Heart left ventricle (tissue), 16 donors: ENCODE measurements around the gene MSS51. TPM values are rescaled to one million over a fixed set of nuclear protein-coding genes. Genes with fewer than 3 reads are reported as not detected.

Experiments
- ATAC-seq, 4 donors: fragments of 200-7000 bp; cut with Tn5 transposase; one replicate each; pipeline ENCODE4 v1.9.1; 2020 to 2022; ENCODE audit warnings: moderate library complexity in 4 of 4, mild to moderate bottlenecking in 3 of 4, moderate number of reproducible peaks in 1 of 4
- DNase-seq, 5 donors: peaks; one replicate each; pipeline ENCODE4 v3.0.0-alpha.2; 2020
- H3K27ac ChIP-seq, 12 donors: fragments of 200-600 bp; sonication (generic) in 4 of 12; one replicate each; pipeline versions ENCODE4 v1.5.0 to v1.8.0; 2016 to 2022; ENCODE audit warnings: mild to moderate bottlenecking in 2 of 12
- H3K27me3 ChIP-seq, 9 donors: fragments of 200-600 bp; sonication (generic) in 2 of 9; one replicate each; pipeline versions ENCODE4 v1.5.1 to v1.8.0; 2016 to 2022; ENCODE audit warnings: mild to moderate bottlenecking in 3 of 9
- H3K36me3 ChIP-seq, 9 donors: fragments of 200-600 bp; sonication (generic) in 2 of 9; one replicate each; pipeline versions ENCODE4 v1.5.0 to v1.8.0; 2018 to 2022; ENCODE audit warnings: mild to moderate bottlenecking in 2 of 9
- H3K4me1 ChIP-seq, 12 donors: fragments of 200-600 bp; sonication (generic) in 4 of 12; one replicate each; pipeline versions ENCODE4 v1.5.0 to v1.8.0; 2016 to 2022; ENCODE audit warnings: mild to moderate bottlenecking in 3 of 12
- H3K4me3 ChIP-seq, 12 donors: fragments of 200-600 bp; sonication (generic) in 4 of 12; one replicate each; pipeline versions ENCODE4 v1.5.0 to v1.8.0; 2017 to 2022; ENCODE audit warnings: mild to moderate bottlenecking in 9 of 12, moderate library complexity in 4 of 12
- H3K9me3 ChIP-seq, 12 donors: fragments of 200-600 bp; sonication (generic) in 4 of 12; one replicate each; pipeline versions ENCODE4 v1.5.0 to v1.8.0; 2016 to 2022; ENCODE audit warnings: mild to moderate bottlenecking in 1 of 12
- CTCF ChIP-seq, 12 donors: fragments of 200-600 bp; sonication (generic) in 4 of 12; IDR thresholded peaks; one replicate each; pipeline versions ENCODE4 v1.5.0 to v1.8.0; 2018 to 2022; ENCODE audit warnings: antibody characterized with exemption in 12 of 12, mild to moderate bottlenecking in 5 of 12
- POLR2A ChIP-seq, 2 donors: fragments of 450-650 bp; IDR thresholded peaks; one replicate each; pipeline ENCODE4 v1.6.1; 2017; ENCODE audit warnings: antibody characterized with exemption in 2 of 2, mild to moderate bottlenecking in 2 of 2, moderate library complexity in 2 of 2
- WGBS, 4 donors: extraction: QIAGEN DNeasy Blood & Tissue Kit in 2 of 4; methylation state at CpG; one replicate each; pipeline versions ENCODE4 v1.1.5 to v1.1.7; 2013 to 2018; 5-methylcytosine and 5-hydroxymethylcytosine counted together
- intact Hi-C, 10 donors: fragments of 100-400 bp; cut with DNase I; formaldehyde crosslinking; loops; one replicate each; pipeline versions ENCODE4 v1.11.1 to v1.14.2; 2022
- polyA plus RNA-seq, 2 donors: library from polyadenylated mRNA; stranded (reverse); fragments of 200-250 nt; gene quantifications; one replicate each; pipeline ENCODE4 v1.2.3, GENCODE V29; 2013
- total RNA-seq, 9 donors: library from RNA; depleted of rRNA in 2 of 9; stranded (reverse); fragments of >200 nt in 2 of 9; fragmentation: NEBNext Ultra II Directional in 3 of 9; extraction: Animal tissue kit (Norgen Biotek cat#: 25700) in 3 of 9; gene quantifications; one replicate each; pipeline versions ENCODE4 v1.1.0 to v1.2.4, GENCODE V29; 2016 to 2023
- donor health status: ischemic (EF 13 %, LVEDD 7.1; RV severe dilation, severe dysfunction).
- donor health status: healthy with polysubstance abuse.
- donor health status: DM: no; HTN: yes; CAD: no.
- donor health status: DM: no; HTN: no; CAD: no.
- donor health status: ischemic (EF 25% LVEDD 6.9; RV normal size, moderate dysfunction).
- donor health status: ischemic (EF 25% LVEDD 5.7; RV mildly dilated, moderate dysfunction).
- donor health status: healthy.
- donor health status: DM: yes; HTN: yes; CAD: no.
- donor health status: ischemic (EF 35%, LVEDD 5.7; RV mildly dilated, moderate dysfunction).
- donor health status: nonischemic (EF 11% LVEDD 7.7; RV severe dilation, severe dysfunction).
- donor health status: DM: yes; HTN: yes; CAD: no.
- donor health status: PGD.
- donor health status: ischemic (EF 29% LVEDD 5.4; RV normal size, mild dysfunction).
- donor health status: nonischemic (EF 23%, LVEDD 6.1; RV moderate dilation, normal function).

The MSS51 gene
- total and polyA plus RNA-seq, 11 donors: 0.50 to 12.9 (median 5.4) TPM

- ATAC-seq (no peak), DNase-seq (no peak)
- Histone ChIP-seq H3K36me3 (peaks cover 0 to 5% (median 0%) of the 10 kb centered on the region in 9 donors), H3K4me3 (no peak overlapping the region), H3K27me3 (no peaks in the 10 kb centered on the region), H3K27ac (no peak overlapping the region), H3K4me1 (peaks cover 0 to 25% (median 14%) of the 10 kb centered on the region in 12 donors), H3K9me3 (no peaks in the 10 kb centered on the region)
- WGBS, 4 donors: 89 to 97% (median 95%) methylated on average over 3 of the region's 3 CpGs
- TF ChIP-seq CTCF (IDR thresholded peaks at IDR 0.05) (no peak), POLR2A (IDR thresholded peaks at IDR 0.05) (no peak)
- intact Hi-C loops: loop anchor here in 2 of 10 donors (5.0 to 10.0 kb wide), 2 partner anchors 78 to 81 kb away; partner anchors contain the start of gene PPP3CB (in 2 of the 2)
Observed at GRCh38 chr10:73416571-73416970, 16.8 kb downstream of the MSS51 start.

- Histone ChIP-seq H3K27ac (peak overlapping the region in 10 of 12 donors; percentile 92 to 98 (median 96)), H3K9me3 (no peaks in the 10 kb centered on the region), H3K27me3 (no peaks in the 10 kb centered on the region), H3K36me3 (peaks cover 0 to 3% (median 0%) of the 10 kb centered on the region in 9 donors), H3K4me3 (peak overlapping the region; percentile 67 to 99 (median 89)), H3K4me1 (peaks cover 0 to 33% (median 17%) of the 10 kb centered on the region in 12 donors)
- intact Hi-C loops: loop anchor here in 2 of 10 donors (5.0 to 10.0 kb wide), 3 partner anchors 80 to 162 kb away; partner anchors contain the start of genes PPP3CB (in 2 of the 2) and MRPS16 (in 1 of the 2)
- 7 to 9% (median 8%) methylated on average over 15 to 17 of the region's 17 CpGs for WGBS, 4 donors
- TF ChIP-seq POLR2A (IDR thresholded peaks at IDR 0.05) (no peak), CTCF (IDR thresholded peaks at IDR 0.05) (no peak)
- ATAC-seq (peak in 2 of 4 donors; percentile 4 to 21), DNase-seq (no peak)
Observed at GRCh38 chr10:73414230-73414945, 19.0 kb downstream of the MSS51 start.

- peak; percentile 95 to 96 (median 96) for DNase-seq
- peak within 1 kb of the TSS; percentile 67 to 99 (median 89) for H3K4me3 ChIP-seq
- H3K9me3 ChIP-seq: no peaks in the 10 kb centered on the region
- ATAC-seq: peak; percentile 97 to 99 (median 98)
- H3K27me3 ChIP-seq: no peaks in the 10 kb centered on the region
- 0 to 1% (median 0%) methylated on average over 18 to 62 of the region's 62 CpGs for WGBS, 4 donors
- peak within 1 kb of the TSS; percentile 92 to 98 (median 95) for H3K27ac ChIP-seq
- TF ChIP-seq CTCF (IDR thresholded peaks at IDR 0.05): peak; percentile 10 to 69 (median 37)
- TF ChIP-seq POLR2A (IDR thresholded peaks at IDR 0.05): peak; percentile 20 to 80
- intact Hi-C loops: loop anchor here in 2 of 10 donors (5.0 to 10.0 kb wide), 3 partner anchors 81 to 161 kb away; partner anchors contain the start of genes PPP3CB (in 2 of the 2) and MRPS16 (in 1 of the 2)
- peaks cover 0 to 3% (median 0%) of the 10 kb centered on the region in 9 donors for H3K36me3 ChIP-seq
- peaks cover 0 to 40% (median 23%) of the 10 kb centered on the region in 12 donors for H3K4me1 ChIP-seq
Observed at GRCh38 chr10:73413528-73414229, 19.7 kb downstream of the MSS51 start, which contains the start of gene ANXA7. TSS of gene ANXA7 (minus strand) at chr10:73414058. CDS start at chr10:73400856, 13,202 bp downstream.
